DMS53 treated with DMSO at 0.1 percent for 48 hours (cell line): Measurements from ENCODE around the gene WWC1.
"Not testable (repeated sequence)": the region's sequence is repeated elsewhere in the genome, so short reads cannot be mapped to it uniquely, and the experiment has no call there.

Experiments
- DNase-seq: peaks from one replicate; lab custom pipeline; 2025; ENCODE audit not compliant: unreplicated experiment; lab: John Stamatoyannopoulos, UW

WWC1 gene

DNA sequence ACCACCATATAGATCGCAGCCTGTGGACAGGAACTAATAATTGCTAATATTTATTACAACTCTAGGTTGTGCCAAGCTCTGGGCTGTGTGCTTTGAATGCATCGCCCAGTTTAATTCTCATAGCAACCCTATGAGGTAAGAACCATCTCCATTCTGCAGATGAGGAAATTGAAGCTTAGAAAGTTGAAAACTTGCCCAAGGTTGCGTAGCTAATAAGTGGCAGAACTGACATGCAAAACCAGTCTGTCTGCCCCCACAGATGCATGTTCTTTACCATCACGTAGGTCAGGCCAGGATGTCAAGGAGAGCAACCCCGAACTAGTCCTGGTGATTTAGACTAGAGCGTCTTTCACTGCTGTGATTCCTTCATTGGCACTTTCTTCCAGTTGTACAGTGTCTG, 15.6 kb downstream of the WWC1 start:
- DNase-seq: no peak

DNA sequence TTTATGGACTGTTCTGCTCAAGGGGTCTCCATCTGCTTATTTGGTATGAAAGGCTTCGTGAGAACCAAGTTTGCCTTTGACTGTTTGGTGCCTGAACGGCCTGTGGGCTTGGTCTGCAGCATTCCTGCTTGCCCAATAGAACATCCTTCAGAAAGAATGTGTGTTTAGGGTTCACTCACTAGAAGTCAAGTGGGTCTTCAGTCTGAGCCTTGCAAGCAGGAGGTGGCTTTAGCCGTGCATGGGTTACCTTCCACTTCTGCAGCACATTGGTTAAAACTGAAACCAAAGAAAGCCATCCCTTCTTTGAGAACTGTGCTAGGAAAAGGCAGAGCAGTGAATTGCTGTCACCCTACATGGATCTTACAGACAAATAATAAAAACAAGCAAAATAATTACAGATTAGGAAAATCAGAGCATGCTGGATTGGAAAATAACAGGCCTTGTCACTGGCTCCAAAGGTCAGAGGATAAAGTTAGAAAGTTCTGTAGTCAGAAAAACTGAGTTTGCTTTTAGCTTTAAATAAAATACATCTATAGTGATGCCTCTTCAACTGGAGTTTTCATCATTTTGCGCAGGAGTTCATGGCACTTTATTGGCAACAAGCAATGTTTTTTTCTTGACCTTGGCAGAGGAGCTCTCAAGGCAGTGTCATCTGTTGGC, 16.6 kb downstream of the WWC1 start:
- DNase-seq: no peak

DNA sequence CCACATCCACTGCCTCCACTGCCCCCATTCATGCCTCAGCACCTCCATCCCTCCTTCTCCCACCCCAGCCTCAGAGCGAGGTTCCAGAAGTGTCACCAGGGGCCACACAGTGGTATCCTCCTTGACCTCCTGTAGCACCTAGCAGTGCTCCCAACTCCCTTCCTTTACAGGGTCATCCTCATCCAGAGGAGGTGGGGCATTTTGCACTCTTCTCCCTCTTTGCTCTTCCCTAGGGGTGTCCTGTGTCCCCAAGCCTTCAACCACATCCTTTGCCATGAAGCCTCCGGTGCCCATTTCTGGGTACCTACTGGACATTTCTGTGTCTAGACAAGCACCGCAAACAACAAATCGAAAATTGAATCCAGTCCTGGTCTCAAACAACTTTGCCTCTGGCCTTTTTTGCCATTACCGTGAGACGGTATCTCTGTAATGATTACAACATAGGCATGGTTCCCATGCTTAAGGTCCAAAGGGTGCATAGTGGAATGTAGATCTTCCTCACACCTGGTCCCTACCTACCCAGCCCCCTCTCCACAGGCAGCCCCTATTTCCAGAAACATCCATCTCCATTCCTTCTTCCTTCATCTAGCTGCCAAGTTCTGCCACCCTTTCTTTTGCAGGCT, 17.6 kb downstream of the WWC1 start:
- no peak for DNase-seq

DNA sequence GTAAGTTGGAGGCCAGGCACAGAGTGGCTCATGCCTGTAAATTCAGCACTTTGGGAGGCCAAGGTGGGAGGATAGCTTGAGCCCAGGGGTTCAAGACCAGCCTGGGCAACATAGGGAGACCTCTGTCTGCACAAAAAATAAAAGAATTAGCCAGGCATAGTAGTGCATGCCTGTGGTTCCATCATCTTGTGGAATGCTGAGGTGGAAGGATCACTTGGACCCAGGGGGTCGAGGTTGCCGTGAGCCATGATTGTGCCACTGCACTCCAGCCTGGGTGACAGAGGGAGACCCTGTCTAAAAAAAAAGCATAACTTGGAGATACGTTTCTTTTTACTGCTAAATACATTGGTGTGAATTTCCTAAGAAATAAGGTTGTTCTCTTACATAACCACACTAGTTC, 19.1 kb downstream of the WWC1 start:
- not testable (repeated sequence) for DNase-seq

DNA sequence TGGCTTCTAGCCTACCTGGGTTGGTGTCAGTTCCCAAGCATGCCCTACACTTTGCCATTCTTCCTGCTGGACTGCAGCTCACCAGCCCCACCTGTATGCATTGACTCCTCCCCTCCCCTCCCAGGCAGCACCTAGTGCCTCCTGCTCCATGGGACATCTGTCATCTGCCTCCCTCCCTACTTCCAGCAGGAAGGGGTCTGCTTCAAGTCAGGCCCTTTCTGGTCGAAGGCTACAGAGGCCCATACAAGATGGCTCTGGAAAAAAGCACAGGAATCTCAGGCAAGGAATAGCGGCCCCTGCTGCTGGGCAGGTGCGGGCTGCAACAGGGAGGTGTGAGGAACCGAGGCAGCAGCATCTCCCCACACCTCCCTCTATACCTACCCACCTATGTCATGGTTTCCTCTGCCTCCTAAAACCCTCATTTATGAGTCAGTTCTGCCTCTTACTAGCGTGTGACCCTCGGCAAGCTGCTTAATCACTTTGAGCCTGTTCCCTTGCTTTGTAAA, 19.7 kb downstream of the WWC1 start:
- peak; percentile 68 for DNase-seq

DNA sequence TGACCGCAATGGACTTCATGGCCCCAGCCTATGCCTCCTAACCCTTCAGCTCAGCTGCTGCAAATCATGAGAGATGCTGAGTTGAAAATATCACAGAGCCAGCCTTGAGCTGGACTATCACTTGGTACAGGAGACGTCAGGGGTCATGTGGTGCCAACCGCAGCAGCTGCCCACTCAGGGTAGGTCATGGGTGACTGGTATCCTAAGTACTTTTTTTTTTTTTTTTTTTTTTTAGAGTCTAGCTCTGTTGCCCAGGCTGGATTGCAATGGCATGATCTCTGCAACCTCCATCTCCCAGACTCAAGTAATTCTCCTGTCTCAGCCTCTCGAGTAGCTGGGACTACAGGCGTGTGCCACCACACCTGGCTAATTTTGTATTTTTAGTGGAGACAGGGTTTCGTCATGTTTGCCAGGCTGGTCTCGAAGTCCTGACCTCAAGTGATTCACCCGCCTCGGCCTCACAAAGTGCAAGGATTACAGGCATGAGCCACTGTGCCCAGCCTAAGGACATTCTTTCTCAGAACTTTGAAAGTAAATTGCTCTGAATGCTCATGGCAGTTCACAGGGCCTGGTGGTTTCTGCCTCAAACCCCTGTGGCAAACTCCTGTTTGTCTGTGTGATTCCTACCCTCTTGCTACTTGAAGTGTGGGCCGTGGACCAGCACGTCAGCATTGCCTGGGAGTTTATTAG, 21.3 kb downstream of the WWC1 start:
- DNase-seq: peak; percentile 87

DNA sequence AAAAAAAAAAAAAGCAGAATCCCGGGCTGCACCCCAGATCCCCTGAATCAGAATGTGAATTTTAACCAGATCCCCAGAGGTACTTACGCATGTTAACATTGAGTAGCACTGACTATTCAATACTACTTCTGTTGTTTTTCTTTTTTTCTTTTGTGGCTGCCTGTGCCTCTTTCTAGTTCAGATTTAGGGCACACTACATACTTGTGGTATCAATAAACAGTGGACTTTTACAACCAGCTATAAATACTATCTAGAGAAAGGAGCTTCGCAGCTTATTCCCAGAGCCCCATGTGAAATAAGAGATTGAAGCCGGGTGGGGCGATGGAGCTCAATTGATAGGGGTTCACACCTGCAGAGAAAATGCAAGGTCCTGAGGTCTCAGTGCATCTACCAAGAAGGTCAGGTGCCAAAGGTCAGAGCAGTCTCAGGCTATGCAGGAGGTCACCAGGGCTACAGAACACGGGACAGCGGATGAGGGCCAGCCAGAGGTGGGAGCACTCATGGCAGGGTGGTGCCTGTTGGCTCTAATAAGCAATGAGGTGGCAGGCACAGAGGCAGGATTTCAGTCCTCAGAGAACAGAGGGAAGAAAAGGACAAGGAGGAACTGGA, 22.3 kb downstream of the WWC1 start:
- DNase-seq: no peak

DNA sequence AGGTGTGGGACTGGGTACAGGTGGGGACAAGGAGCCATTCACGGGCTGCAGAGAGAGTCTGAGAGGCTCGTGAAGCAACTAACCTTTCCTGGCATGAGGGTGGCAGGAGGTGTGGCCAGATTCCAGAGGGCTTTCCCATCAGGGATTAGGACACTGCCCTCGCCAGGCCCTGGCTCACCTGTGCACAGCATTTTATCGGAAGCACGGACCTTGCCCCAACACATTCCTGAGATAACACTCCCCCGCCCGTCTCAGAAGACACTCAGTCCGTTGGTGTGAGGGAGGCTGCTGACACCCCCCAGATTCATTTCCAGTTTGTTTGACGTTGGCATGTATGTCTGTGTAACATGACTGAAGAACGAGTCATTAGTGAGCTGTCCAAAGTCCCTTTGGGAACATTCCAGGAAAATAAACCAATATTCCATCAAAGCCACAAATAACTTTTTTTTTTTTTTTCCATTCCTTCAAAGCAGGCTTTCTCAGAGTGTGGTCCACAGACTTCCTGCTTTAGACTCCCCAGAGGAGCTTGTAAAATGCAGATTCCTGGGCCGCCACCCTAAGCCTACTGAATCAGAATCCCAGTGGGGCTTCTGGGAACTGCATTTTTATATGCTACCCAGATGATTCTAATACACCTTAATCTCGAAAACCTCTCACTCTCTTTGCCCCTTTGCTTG, 23.4 kb downstream of the WWC1 start:
- peak; percentile 83 for DNase-seq

DNA sequence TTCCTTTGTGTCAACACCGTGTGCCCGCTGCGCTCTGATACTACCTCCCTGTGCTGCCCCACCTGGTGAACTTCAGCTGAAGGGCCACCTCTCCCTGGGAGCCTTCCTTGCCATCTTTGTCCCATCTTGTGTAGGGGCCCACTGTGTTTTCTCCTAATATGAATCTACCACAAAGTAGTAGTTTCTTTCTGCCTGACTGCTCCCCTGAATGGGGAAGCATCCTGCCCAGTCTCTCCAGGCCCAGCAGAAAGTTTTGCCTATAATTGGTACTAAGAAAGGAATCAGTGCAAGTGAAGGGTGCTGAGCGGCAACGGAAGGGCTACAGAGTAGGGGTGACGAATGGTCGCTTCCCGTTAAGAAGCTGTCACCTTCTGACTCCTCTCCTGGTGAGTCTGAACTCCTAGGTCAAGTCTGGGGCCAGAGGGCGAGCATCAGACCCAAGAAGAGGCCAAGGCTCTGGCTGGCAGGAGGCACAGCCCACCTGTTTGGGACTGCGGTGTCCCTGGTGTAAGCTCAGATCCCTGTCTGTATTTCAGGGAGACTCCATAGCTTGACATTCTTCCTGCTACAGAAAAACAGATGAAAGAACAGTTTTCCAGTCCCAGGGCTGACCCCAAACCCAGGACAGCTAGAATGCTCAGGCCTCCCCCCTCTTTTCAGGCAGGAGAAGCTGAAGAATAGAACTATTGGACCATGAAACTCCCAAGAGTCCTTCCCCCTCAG, 24.1 kb downstream of the WWC1 start:
- no peak for DNase-seq

DNA sequence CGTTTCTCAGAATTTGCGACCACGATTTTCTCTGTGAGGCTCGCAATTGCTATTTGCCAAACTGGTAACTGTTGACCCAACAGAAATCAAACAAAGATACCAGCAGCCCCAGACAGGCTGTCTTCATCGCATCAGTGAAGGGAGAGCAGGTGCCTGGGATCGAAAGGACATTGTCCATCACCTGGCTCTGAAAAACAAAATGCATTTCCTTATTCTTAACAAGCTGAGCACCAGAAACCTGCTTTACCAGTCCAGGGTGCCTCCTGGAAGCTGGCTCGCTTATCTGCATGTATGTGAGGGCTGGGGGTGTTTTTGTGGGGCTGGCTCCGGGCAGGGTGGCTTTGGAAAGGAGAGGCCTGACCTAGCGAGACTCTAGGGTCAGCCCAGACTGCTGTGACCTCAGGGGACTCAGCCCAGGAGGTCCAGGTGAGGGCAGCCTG, 24.7 kb downstream of the WWC1 start:
- peak; percentile 97 for DNase-seq

DNA sequence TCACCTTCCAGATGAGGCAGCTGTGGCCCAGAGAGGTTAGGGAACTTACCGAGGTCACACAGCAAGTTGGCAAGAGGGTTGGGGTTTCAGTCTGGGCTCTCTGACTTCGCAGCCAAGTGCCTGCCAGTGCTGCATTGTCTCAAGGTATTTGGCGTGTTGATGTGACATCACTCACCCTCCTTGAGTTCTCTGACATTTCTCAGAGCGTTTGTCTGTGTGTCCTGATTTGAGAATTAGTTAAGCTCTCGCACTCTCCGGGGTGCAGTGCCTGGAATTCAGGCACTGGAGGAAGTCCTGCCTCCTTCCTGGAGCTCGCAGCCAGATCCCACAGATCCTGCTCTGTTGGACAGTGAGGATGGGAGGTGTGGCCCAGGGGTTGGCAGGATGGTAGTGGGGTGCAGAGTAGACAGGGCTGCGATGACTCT, 25.7 kb downstream of the WWC1 start:
- DNase-seq: no peak

DNA sequence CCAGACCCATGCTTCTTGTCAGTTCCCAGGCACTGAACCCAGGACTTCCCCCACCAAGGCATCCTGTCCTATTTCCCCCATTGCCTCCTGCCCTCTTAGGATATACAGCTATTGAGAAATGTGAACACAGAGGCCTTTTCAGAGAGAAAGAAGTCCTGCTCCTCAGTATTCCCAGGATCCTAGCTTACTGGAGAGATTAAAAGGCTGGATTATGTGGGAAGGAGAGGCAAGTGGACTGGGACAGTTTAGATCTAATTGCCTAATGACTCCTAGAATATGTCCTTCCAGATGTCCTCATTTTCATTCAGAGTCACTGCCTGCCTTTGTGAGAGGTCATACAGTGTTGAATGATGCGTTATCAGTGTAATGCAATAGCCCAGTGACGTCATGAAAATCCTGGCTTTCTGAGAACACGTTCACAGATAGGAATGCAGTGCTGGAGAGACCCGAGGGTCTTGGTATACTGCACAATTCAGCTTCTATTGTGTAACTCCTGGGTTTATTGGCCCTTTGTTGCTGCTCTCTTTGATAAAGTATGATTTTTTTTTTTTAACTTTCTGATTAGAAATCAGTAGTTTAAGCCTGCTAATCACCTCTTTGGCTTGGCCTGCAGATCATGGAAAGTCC, 26.2 kb downstream of the WWC1 start:
- DNase-seq: peak; percentile 94

DNA sequence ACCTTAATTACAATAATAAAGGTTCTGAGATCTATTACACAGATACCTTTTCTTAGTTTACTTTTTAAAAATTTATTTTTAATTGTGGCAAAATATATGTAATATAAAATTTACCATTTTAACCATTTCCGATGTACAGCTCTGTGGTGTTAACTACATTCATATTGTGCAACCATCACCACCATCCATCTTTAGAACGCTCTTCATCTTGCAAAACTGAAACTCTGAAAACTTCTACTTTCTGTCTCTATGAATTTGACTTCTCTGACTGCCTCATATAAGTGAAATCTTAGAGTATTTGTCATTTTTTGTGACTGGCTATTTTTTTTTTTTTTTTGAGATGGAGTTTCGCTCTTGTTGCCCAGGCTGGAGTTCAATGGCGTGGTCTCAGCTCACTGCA, 26.8 kb downstream of the WWC1 start:
- no peak for DNase-seq

DNA sequence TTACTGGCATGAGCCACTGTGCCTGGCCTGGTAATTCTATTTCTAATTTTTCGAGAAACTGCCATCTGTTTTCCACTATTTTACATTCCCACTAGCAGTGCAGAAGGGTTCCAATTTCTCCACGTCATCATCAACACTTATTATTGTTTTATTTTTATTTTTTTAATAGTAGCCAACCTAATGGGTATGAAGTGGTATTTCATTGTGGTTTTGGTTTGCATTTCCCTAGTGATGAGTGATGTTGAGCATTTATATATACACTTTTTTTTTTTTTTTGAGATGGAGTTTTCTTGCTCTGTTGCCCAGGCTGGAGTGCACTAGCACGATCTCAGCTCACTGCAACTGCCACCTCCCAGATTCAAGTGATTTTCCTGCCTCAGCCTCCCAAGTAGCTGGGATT, 28.3 kb downstream of the WWC1 start:
- DNase-seq: no peak

DNA sequence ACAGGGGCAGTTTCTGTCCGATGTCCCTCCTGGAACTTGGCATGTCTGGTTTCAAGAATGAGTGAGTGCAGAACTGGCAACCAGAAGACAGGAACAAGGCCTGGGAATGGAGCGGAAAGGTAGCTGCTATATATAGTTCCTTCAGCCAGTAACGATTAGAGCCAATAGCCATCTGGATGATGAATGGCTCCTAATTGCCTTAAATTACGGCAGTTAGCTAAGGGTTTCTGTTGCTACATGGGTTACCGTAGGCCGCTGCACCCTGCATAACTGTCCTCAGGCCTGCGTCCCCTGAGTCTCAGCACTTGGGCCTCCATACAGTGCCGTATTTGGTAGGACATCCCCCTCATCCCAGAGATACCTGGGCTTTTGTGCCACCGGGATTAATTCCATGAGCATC, 29.4 kb downstream of the WWC1 start:
- no peak for DNase-seq

DNA sequence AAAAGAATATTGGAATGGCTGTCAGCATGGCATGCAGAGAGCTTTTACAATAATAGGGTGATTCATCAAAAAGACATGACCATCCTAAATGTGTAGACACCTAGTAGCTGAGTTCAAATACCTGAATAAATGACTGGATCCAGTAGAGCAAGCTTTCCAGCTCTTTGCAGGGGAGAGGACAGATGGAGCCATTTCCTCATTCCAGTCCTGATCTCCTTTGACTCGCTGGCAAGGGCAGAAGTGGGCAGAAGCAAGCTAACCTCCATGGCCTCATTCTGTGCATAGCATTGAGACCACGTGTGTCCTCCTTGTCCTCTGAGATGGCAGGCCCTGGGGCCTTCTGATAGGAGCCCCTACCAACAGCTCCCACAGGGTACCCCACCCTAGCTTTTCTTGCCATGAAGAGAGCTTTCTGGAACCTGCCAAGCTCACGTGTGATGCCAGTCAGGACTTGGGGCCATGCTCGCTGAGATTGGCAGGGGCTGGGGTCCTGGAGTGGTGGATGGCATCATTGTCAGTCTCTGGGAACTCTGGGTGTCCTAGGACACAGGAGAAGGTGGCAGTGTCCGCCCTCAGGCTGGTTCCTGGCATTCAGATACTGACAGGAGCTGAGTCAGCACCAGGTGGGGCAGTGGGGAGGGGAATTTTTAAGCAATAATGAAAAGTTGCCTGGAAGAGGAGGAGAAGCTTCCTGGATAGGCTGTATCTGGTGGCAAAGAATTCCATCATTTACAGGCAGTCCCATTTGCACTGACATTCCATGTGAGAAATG, 33.6 kb downstream of the WWC1 start:
- DNase-seq: peak; percentile 76

DNA sequence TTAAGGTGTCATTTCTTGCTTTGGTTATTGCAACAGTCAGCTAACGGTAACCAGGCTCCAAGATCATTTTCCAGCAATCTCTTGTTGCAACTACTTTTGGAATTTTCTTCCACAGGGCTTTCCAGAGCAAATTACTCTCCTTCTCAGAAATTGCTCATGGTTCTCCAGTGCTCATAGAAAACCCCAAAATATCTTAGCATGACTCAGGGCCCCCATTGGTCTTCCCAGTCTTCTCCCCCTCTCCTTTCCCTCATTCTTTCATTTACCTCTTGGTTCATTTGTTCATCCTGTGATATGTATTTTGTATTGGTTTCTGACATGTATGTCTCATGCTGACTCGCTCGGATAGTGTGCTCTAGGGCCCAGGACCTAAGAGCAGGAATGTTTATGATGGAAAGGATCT, 35.6 kb downstream of the WWC1 start:
- no peak for DNase-seq

DNA sequence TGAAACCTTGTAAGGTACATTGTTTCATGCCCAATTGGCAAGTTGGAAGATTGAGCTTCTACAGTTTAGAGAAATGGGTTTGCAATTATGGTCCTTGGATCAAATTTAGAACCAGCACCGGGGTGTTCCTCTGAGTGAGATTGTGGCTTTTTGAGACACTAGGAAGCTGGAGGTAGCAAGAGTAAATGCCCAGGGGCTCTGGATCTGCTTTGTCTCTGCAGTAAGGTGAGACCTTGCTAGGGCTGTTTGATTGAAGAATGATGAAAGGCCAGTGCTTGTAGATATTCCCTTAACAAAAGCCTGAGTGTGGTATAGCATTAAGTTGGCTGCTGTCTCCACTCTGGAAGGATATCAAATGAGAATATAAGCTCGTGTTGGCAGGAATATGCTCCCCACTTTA, 36.0 kb downstream of the WWC1 start:
- no peak for DNase-seq

DNA sequence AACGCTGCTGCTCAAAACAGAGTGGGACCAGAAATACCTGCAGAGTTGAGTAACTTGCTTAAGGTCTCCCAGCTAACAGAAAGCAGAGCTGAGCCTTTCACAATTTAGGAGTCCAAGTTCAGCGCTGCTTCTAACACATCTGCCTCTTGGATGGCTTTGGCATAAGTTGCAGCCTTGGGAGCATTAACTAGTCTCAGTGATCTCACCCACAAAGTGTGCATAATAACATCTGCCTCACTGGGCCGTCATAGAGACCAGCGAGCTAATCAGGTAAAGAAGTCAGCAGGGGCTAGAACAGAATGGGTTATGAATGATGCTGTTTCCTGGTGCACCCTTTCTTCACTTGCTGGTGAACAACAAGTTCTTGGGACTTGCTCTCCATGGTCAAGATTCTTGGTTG, 36.5 kb downstream of the WWC1 start:
- peak; percentile 10 for DNase-seq
